Activated naive CD4-positive, alpha-beta T cell treated with anti-CD3 and anti-CD28 coated beads, Interleukin-2, amount 50 U/mL, for 16 hours (primary cell): Measurements from ENCODE around the gene STAT1.
A peak's percentile ranks its signal among the peaks of the same experiment; 100 is the strongest.

Experiments
- DNase-seq: peaks from one replicate; pipeline ENCODE4 v3.0.0-alpha.2; 2020

STAT1 gene

GRCh38 chr2:191013932-191014652, at the start of gene STAT1:
STAT1 (minus strand) TSS chr2:191014171; CDS start chr2:191010003, 4,168 bp downstream.
- DNase-seq: peak; percentile 96

GRCh38 chr2:191063584-191063983, 49.6 kb upstream of the STAT1 start:
- no peak for DNase-seq

- no peak for DNase-seq
These were observed 47.5 kb upstream of the STAT1 start for GRCh38 chr2:191061381-191061980.

GRCh38 chr2:191059308-191059707, 45.3 kb upstream of the STAT1 start:
- DNase-seq: no peak

GRCh38 chr2:191056228-191056627, 42.3 kb upstream of the STAT1 start:
- DNase-seq: no peak

- no peak for DNase-seq
These were observed 39.3 kb upstream of the STAT1 start for GRCh38 chr2:191053256-191053655.

GRCh38 chr2:191051825-191052778, 38.1 kb upstream of the STAT1 start:
- DNase-seq: no peak

- DNase-seq: no peak
These were observed 37.2 kb upstream of the STAT1 start for GRCh38 chr2:191051177-191051576.

- no peak for DNase-seq
These were observed 36.6 kb upstream of the STAT1 start for GRCh38 chr2:191050640-191050987.

- DNase-seq: no peak
These were observed 36.0 kb upstream of the STAT1 start for GRCh38 chr2:191049728-191050639.

GRCh38 chr2:191048073-191048472, 34.1 kb upstream of the STAT1 start:
- no peak for DNase-seq

- DNase-seq: no peak
These were observed 31.2 kb upstream of the STAT1 start for GRCh38 chr2:191045141-191045540.

GRCh38 chr2:191043438-191043837, 29.5 kb upstream of the STAT1 start:
- no peak for DNase-seq

GRCh38 chr2:191041418-191042161, 27.6 kb upstream of the STAT1 start:
- DNase-seq: no peak

- DNase-seq: no peak
These were observed 25.6 kb upstream of the STAT1 start for GRCh38 chr2:191039616-191040015.

- DNase-seq: no peak
These were observed 24.8 kb upstream of the STAT1 start for GRCh38 chr2:191038741-191039140.

GRCh38 chr2:191038241-191038725, 24.3 kb upstream of the STAT1 start:
- DNase-seq: no peak

- no peak for DNase-seq
These were observed 23.4 kb upstream of the STAT1 start for GRCh38 chr2:191037351-191037750.

- no peak for DNase-seq
These were observed 22.4 kb upstream of the STAT1 start for GRCh38 chr2:191036363-191036762.

- no peak for DNase-seq
These were observed 18.8 kb upstream of the STAT1 start for GRCh38 chr2:191032588-191033429.

- DNase-seq: no peak
These were observed 17.3 kb upstream of the STAT1 start for GRCh38 chr2:191031256-191031655.
